Measurements from ENCODE around the gene MAFB.

DNA sequence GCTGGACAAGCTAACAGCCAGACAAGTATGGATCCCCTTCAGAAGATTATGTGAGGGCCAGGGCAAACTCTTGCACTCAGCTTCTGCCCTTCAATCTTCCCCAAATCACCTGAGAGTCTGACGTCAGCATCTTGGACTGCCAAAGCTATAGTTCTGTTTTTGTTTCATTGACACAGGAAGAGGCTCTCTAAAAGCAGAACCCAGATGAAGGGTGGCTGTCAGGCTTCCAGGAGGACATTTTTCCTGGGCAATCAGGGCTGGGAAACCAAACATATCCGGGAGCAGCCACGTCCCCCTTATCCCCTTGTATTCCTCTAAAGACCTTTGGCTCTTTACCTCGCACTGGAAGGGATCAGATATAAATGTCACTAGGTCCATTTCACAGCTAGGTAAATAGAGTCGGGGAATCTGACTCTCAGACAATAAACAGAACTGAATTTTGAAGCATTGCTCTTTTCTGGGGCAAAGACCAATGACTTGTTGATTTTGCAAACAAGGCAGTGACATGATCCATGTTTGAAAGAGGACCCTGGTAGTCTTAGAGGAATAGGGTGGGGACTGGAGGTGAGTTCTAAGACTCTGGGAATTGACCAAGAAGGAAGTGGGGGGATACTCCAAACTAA is 13.3 kb downstream of the MAFB start:
- TF ChIP-seq, protein P1, sequence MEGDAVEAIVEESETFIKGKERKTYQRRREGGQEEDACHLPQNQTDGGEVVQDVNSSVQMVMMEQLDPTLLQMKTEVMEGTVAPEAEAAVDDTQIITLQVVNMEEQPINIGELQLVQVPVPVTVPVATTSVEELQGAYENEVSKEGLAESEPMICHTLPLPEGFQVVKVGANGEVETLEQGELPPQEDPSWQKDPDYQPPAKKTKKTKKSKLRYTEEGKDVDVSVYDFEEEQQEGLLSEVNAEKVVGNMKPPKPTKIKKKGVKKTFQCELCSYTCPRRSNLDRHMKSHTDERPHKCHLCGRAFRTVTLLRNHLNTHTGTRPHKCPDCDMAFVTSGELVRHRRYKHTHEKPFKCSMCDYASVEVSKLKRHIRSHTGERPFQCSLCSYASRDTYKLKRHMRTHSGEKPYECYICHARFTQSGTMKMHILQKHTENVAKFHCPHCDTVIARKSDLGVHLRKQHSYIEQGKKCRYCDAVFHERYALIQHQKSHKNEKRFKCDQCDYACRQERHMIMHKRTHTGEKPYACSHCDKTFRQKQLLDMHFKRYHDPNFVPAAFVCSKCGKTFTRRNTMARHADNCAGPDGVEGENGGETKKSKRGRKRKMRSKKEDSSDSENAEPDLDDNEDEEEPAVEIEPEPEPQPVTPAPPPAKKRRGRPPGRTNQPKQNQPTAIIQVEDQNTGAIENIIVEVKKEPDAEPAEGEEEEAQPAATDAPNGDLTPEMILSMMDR (IDR thresholded peaks at IDR 0.05): no peak
- no peak for TF ChIP-seq ZFX (IDR thresholded peaks at IDR 0.05; ENCODE audit: borderline replicate concordance)
